AG10803 (cell line): ENCODE measurements around the gene SLAIN2.

Experiments used
- DNase-seq: peaks from one replicate; pipeline ENCODE4 v3.0.0; 2010; ENCODE audit warnings: low read depth
- H3K4me3 ChIP-seq: 2 replicates; pipeline ENCODE4 v1.5.1; 2011; ENCODE audit warnings: mild to moderate bottlenecking, low read length, control low read depth
- CTCF ChIP-seq: conservative IDR thresholded peaks from 2 replicates; pipeline ENCODE4 v1.5.1; 2011; ENCODE audit warnings: mild to moderate bottlenecking, low read length, control low read depth, inconsistent platforms

Gene SLAIN2

GRCh38 chr4:48369248-48369647, 27.9 kb downstream of the SLAIN2 start:
- H3K4me3 ChIP-seq: no peak overlapping the region
- TF ChIP-seq CTCF: no peak
- DNase-seq: peak; percentile 10

GRCh38 chr4:48369771-48370170, 28.4 kb downstream of the SLAIN2 start:
- DNase-seq: no peak
- H3K4me3 ChIP-seq: no peak overlapping the region
- no peak for TF ChIP-seq CTCF

- no peak for TF ChIP-seq CTCF
- no peak overlapping the region for H3K4me3 ChIP-seq
- DNase-seq: no peak
These were observed 29.2 kb downstream of the SLAIN2 start for GRCh38 chr4:48370260-48371134.

GRCh38 chr4:48372272-48372671, 30.9 kb downstream of the SLAIN2 start:
- H3K4me3 ChIP-seq: no peak overlapping the region
- no peak for TF ChIP-seq CTCF
- no peak for DNase-seq

GRCh38 chr4:48375651-48376304, 34.4 kb downstream of the SLAIN2 start:
- TF ChIP-seq CTCF: no peak
- peak; percentile 57 for DNase-seq
- H3K4me3 ChIP-seq: no peak overlapping the region

GRCh38 chr4:48379587-48380180, 38.4 kb downstream of the SLAIN2 start:
- no peak for TF ChIP-seq CTCF
- DNase-seq: no peak
- no peak overlapping the region for H3K4me3 ChIP-seq
